Keratinocyte (primary cell): ENCODE data around the gene GPS1. TPM values are rescaled to one million over a fixed set of nuclear protein-coding genes. Genes with fewer than 3 reads are reported as not detected.

Experiments
- DNase-seq: peaks from one replicate; pipeline ENCODE4 v3.0.0-alpha.2; 2011; ENCODE audit warnings: low read depth, missing footprints, low spot score
- FAIRE-seq: peaks from 2 replicates; lab custom pipeline; 2011; peaks lifted over from hg19 to GRCh38; lab: Jason Lieb, UNC
- H2AFZ ChIP-seq: 2 replicates; pipeline ENCODE4 v1.6.0; 2012; ENCODE audit warnings: low read length, control low read depth, inconsistent platforms; ENCODE audit not compliant: control insufficient read depth
- H3K27ac ChIP-seq: 2 replicates; pipeline ENCODE4 v1.5.1; 2011; ENCODE audit warnings: low read length; ENCODE audit not compliant: control insufficient read depth, insufficient read depth
- H3K27me3 ChIP-seq: 3 replicates; pipeline ENCODE4 v1.6.0; 2011; ENCODE audit warnings: low read length; ENCODE audit not compliant: control insufficient read depth, insufficient read depth; ENCODE audit errors: extremely low read depth
- H3K36me3 ChIP-seq, 2 experiments: 2 replicates in 1 of 2; 3 replicates in 1 of 2; pipeline ENCODE4 v1.5.1; 2011; ENCODE audit warnings: low read length in 2 of 2, mild to moderate bottlenecking in 1 of 2; ENCODE audit not compliant: control insufficient read depth in 2 of 2, insufficient read depth in 2 of 2; ENCODE audit errors: extremely low read depth in 1 of 2
- H3K4me1 ChIP-seq: 3 replicates; pipeline ENCODE4 v1.5.1; 2011; ENCODE audit warnings: low read length; ENCODE audit not compliant: control insufficient read depth, insufficient read depth; ENCODE audit errors: extremely low read depth
- H3K4me2 ChIP-seq: 3 replicates; pipeline ENCODE4 v1.6.0; 2011; ENCODE audit warnings: low read depth, low read length; ENCODE audit not compliant: control insufficient read depth, insufficient read depth; ENCODE audit errors: extremely low read depth
- H3K4me3 ChIP-seq, 3 experiments: fragments of 200-600 bp in 1 of 3; sonication (generic) in 1 of 3; 2 replicates in 2 of 3; 3 replicates in 1 of 3; pipeline ENCODE4 v1.5.1; 2011 to 2016; ENCODE audit warnings: low read length in 3 of 3, mild to moderate bottlenecking in 3 of 3, control low read depth in 2 of 3, inconsistent platforms in 1 of 3, low read depth in 1 of 3, mixed read lengths in 1 of 3, mixed run types in 1 of 3, moderate library complexity in 1 of 3; ENCODE audit not compliant: control insufficient read depth in 2 of 3, insufficient read depth in 2 of 3; ENCODE audit errors: extremely low read depth in 1 of 3
- H3K79me2 ChIP-seq: 2 replicates; pipeline ENCODE4 v1.6.0; 2012; ENCODE audit warnings: low read length; ENCODE audit not compliant: control insufficient read depth, insufficient read depth
- H3K9ac ChIP-seq: 3 replicates; pipeline ENCODE4 v1.6.0; 2011; ENCODE audit warnings: low read length; ENCODE audit not compliant: control insufficient read depth, insufficient read depth; ENCODE audit errors: extremely low read depth
- H3K9me1 ChIP-seq: 3 replicates; pipeline ENCODE4 v1.6.0; 2011; ENCODE audit warnings: low read length; ENCODE audit not compliant: control insufficient read depth, insufficient read depth; ENCODE audit errors: extremely low read depth
- H3K9me3 ChIP-seq: 2 replicates; pipeline ENCODE4 v1.5.1; 2012; ENCODE audit warnings: low read depth, low read length; ENCODE audit not compliant: control insufficient read depth
- H4K20me1 ChIP-seq: 3 replicates; pipeline ENCODE4 v1.6.0; 2011; ENCODE audit warnings: low read length; ENCODE audit not compliant: control insufficient read depth, insufficient read depth; ENCODE audit errors: extremely low read depth
- CTCF ChIP-seq, 3 experiments: IDR thresholded peaks in 1 of 3; conservative IDR thresholded peaks in 1 of 3; optimal IDR thresholded peaks in 1 of 3; 2 replicates in 2 of 3; 3 replicates in 1 of 3; pipeline versions ENCODE3 to v1.5.1; 2011; ENCODE audit warnings: low read length in 3 of 3, mild to moderate bottlenecking in 3 of 3, moderate library complexity in 2 of 3, control low read depth in 1 of 3, inconsistent platforms in 1 of 3; ENCODE audit not compliant: insufficient read depth in 2 of 3; ENCODE audit errors: extremely low read depth in 1 of 3
- EZH2 ChIP-seq: IDR thresholded peaks from one replicate; pipeline ENCODE4 v1.6.1; 2012; ENCODE audit warnings: inconsistent platforms, mild to moderate bottlenecking, low read length, moderate library complexity
- dilution Hi-C: fragments of 300-500 bp; cut with MboI; formaldehyde crosslinking; loops from one replicate; pipeline ENCODE4 v1.7.0; 2020; ENCODE audit warnings: low sequenced_read_pairs; ENCODE audit not compliant: extremely low pct_ligation_motif_present
- polyA plus RNA-seq, 5 experiments: library from polyadenylated mRNA; depleted of rRNA in 3 of 5; stranded (reverse) in 3 of 5; stranded (forward) in 1 of 5; unstranded in 1 of 5; fragments of >200 nt; gene quantifications; 1 replicate in 1 of 5; 2 replicates in 3 of 5; 3 replicates in 1 of 5; pipeline versions ENCODE4 v1.2.1 to v1.2.3, GENCODE V29; 2011 to 2012; ENCODE audit warnings: missing spikeins in 2 of 5, low read depth in 1 of 5, low replicate concordance in 1 of 5

Gene GPS1
- polyA plus RNA-seq, 1 donor (not counting 4 experiments of a cell fraction or from before 2014, with no cell fraction given): 60.4 TPM

- no peaks in the 10 kb centered on the region for H3K9me1 ChIP-seq
- no peak for FAIRE-seq
- no peak for TF ChIP-seq EZH2
- no peak for TF ChIP-seq CTCF (optimal IDR thresholded peaks at IDR 0.05 in 1 of 3, IDR thresholded peaks at IDR 0.05 in 1 of 3, conservative IDR thresholded peaks at IDR 0.05 in 1 of 3; ENCODE audit: extremely low read depth in 1 of 3, insufficient read depth in 2 of 3, low read length in 3 of 3)
- no peaks in the 10 kb centered on the region for H3K79me2 ChIP-seq
- H3K4me2 ChIP-seq: no peak overlapping the region
- no peak for DNase-seq
- no peak overlapping the region for H3K27ac ChIP-seq
- no peak overlapping the region for H3K9ac ChIP-seq
- H2AFZ ChIP-seq: no peak overlapping the region
- peaks cover 21 to 25% of the 10 kb centered on the region in 2 experiments for H3K36me3 ChIP-seq
- no peaks in the 10 kb centered on the region for H3K9me3 ChIP-seq
- dilution Hi-C loops: no loop called here
- H3K27me3 ChIP-seq: no peaks in the 10 kb centered on the region
- no peak overlapping the region for H3K4me3 ChIP-seq
- peaks cover 7% of the 10 kb centered on the region for H4K20me1 ChIP-seq
- H3K4me1 ChIP-seq: no peaks in the 10 kb centered on the region
Measured at GRCh38 chr17:82076018-82076784, 24.5 kb downstream of the GPS1 start.

GRCh38 chr17:82076785-82077591, 25.3 kb downstream of the GPS1 start:
- no peak for FAIRE-seq

More at GRCh38 chr17:82076785-82077591, 25.3 kb downstream of the GPS1 start:
- peaks cover 10% of the 10 kb centered on the region for H4K20me1 ChIP-seq
- no peak overlapping the region for H3K4me2 ChIP-seq
- no peak for DNase-seq
- H3K4me1 ChIP-seq: no peaks in the 10 kb centered on the region
- H3K9me3 ChIP-seq: no peaks in the 10 kb centered on the region
- TF ChIP-seq EZH2 (no peak), CTCF (optimal IDR thresholded peaks at IDR 0.05 in 1 of 3, IDR thresholded peaks at IDR 0.05 in 1 of 3, conservative IDR thresholded peaks at IDR 0.05 in 1 of 3; ENCODE audit: extremely low read depth in 1 of 3, insufficient read depth in 2 of 3, low read length in 3 of 3) (no peak)
- no peak overlapping the region for H3K9ac ChIP-seq
- no peaks in the 10 kb centered on the region for H3K79me2 ChIP-seq
- no peak overlapping the region for H3K27ac ChIP-seq
- H3K27me3 ChIP-seq: no peaks in the 10 kb centered on the region
- dilution Hi-C loops: no loop called here
- no peak overlapping the region for H3K4me3 ChIP-seq
- H3K9me1 ChIP-seq: no peaks in the 10 kb centered on the region
- H3K36me3 ChIP-seq: peaks cover 24 to 30% of the 10 kb centered on the region in 2 experiments
- no peak overlapping the region for H2AFZ ChIP-seq
